ENCODE data around the gene LGALS8. TPM values are rescaled to one million over a fixed set of nuclear protein-coding genes. Genes with fewer than 3 reads are reported as not detected.

Gene LGALS8
- total RNA-seq, 1 experiment from 2014 or later, result 221 TPM

DNA sequence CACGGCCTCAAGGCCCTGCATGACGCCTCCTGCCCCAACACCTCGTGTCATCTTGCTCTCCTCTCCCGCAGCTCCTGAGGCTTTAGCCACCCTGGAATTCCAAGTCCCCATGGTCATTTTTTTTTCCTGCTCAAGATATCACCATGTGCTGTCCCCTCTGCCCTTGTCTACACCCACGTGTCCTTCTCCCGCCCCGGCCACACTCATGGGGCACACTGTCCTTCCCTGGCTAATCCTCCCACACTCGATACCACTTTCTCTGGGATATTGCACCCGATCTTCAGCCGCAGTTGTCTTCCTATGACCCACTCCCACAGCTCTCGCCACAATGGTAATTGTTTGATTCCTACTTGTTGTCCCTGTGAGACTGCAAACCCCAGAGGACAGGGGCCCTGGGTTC lies 29.7 kb upstream of the LGALS8 start:
- Histone ChIP-seq H3K4me3 (ENCODE audit: low read depth in 2 of 2, low read length in 2 of 2) (no peak overlapping the region), H3K27ac (ENCODE audit: low read length) (peak overlapping the region; percentile 67; the same call in 1 of the 2 replicates), H3K4me1 (ENCODE audit: control insufficient read depth, insufficient read depth, low read length) (peaks cover 22% of the 10 kb centered on the region), H3K36me3 (ENCODE audit: control insufficient read depth, insufficient read depth, low read length) (no peaks in the 10 kb centered on the region), H3K9me3 (ENCODE audit: control insufficient read depth, insufficient read depth, low read depth, low read length) (no peaks in the 10 kb centered on the region), H3K27me3 (ENCODE audit: control insufficient read depth, insufficient read depth, low read length) (no peaks in the 10 kb centered on the region)
- POLR2A ChIA-PET, result no interaction called here
- no peak for DNase-seq (ENCODE audit: low read depth, low spot score)
- ATAC-seq, result no peak
- intact Hi-C loops (cut with micrococcal nuclease; ENCODE audit: unreplicated experiment), result loop anchor here (10.0 kb wide), 1 partner anchor 389 kb away; no protein-coding TSS in a partner anchor
- BruUV-seq (replicated peaks), result no TSS peak
- TF ChIP-seq POLR2AphosphoS5 (IDR thresholded peaks at IDR 0.05; ENCODE audit: low read depth, low read length) (no peak), TCF7L2 (IDR thresholded peaks at IDR 0.05; ENCODE audit: low read depth, low read length) (no peak), SIN3A (IDR thresholded peaks at IDR 0.05; ENCODE audit: borderline replicate concordance, insufficient read depth, low read depth, low read length) (no peak)
- TF ChIP-seq, protein P1, sequence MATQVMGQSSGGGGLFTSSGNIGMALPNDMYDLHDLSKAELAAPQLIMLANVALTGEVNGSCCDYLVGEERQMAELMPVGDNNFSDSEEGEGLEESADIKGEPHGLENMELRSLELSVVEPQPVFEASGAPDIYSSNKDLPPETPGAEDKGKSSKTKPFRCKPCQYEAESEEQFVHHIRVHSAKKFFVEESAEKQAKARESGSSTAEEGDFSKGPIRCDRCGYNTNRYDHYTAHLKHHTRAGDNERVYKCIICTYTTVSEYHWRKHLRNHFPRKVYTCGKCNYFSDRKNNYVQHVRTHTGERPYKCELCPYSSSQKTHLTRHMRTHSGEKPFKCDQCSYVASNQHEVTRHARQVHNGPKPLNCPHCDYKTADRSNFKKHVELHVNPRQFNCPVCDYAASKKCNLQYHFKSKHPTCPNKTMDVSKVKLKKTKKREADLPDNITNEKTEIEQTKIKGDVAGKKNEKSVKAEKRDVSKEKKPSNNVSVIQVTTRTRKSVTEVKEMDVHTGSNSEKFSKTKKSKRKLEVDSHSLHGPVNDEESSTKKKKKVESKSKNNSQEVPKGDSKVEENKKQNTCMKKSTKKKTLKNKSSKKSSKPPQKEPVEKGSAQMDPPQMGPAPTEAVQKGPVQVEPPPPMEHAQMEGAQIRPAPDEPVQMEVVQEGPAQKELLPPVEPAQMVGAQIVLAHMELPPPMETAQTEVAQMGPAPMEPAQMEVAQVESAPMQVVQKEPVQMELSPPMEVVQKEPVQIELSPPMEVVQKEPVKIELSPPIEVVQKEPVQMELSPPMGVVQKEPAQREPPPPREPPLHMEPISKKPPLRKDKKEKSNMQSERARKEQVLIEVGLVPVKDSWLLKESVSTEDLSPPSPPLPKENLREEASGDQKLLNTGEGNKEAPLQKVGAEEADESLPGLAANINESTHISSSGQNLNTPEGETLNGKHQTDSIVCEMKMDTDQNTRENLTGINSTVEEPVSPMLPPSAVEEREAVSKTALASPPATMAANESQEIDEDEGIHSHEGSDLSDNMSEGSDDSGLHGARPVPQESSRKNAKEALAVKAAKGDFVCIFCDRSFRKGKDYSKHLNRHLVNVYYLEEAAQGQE (IDR thresholded peaks at IDR 0.05; ENCODE audit: insufficient read depth in 1 of 2, low read depth in 2 of 2, low read length in 1 of 2), result no peak
- TF ChIP-seq, protein P2, sequence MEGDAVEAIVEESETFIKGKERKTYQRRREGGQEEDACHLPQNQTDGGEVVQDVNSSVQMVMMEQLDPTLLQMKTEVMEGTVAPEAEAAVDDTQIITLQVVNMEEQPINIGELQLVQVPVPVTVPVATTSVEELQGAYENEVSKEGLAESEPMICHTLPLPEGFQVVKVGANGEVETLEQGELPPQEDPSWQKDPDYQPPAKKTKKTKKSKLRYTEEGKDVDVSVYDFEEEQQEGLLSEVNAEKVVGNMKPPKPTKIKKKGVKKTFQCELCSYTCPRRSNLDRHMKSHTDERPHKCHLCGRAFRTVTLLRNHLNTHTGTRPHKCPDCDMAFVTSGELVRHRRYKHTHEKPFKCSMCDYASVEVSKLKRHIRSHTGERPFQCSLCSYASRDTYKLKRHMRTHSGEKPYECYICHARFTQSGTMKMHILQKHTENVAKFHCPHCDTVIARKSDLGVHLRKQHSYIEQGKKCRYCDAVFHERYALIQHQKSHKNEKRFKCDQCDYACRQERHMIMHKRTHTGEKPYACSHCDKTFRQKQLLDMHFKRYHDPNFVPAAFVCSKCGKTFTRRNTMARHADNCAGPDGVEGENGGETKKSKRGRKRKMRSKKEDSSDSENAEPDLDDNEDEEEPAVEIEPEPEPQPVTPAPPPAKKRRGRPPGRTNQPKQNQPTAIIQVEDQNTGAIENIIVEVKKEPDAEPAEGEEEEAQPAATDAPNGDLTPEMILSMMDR (IDR thresholded peaks at IDR 0.05), result no peak
- CTCF ChIA-PET, result no interaction called here
- in situ Hi-C loops (cut with HindIII; ENCODE audit: low pct_unique_long_range_greater_than_20kb, low sequenced_read_pairs), result no loop called here

DNA sequence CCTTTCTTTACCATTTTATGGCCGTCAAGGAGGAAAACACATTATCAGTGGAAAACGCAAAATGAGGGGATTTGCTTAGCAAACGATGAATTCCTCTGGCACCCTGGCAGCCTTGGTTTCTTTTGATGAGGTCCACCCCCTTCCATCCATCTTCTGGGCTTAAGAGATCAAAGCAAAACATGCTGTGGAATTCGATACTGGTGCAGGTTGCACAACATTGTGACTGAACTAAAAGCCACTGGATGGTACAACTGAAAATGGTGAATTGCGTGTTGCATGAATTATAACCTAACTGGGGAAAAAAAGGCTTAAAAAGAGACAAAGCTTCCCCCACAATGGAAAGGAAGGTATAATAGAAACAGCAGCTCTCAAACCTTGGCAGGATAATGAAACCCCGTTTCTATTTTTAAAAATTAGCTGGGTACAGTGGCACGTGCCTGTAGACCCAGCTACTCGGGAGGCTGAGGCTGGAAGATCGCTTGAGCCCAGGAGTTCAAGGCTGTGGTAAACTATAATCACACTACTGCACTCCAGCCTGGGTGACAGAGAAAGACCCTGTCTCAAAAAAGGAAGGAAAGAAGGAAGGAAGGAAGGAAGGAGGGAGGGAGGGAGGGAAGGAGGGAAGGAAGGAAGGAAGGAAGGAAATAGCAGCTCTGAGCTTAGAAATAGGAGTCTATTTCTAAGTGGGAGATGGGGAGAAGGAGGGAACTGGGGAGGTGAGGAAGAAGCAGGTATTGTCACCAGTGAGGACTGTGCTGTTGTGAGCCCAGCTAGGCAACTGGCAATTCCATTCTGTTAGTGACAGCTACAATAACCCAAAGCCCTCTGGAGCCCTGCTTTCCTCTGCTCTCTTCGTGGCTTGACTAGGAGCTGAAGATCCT lies 29.0 kb upstream of the LGALS8 start:
- no TSS peak for BruUV-seq (replicated peaks)
- CTCF ChIA-PET, result interaction anchor here (0.7 kb wide), 1 partner anchor 34 kb away, joined by 5 read pairs; no protein-coding TSS in a partner anchor
- no peak for TF ChIP-seq SIN3A (IDR thresholded peaks at IDR 0.05; ENCODE audit: borderline replicate concordance, insufficient read depth, low read depth, low read length)
- 0 out of 2 replicates have a peak, but pooled peaks have one; percentile 39 for TF ChIP-seq TCF7L2 (IDR thresholded peaks at IDR 0.05; ENCODE audit: low read depth, low read length)
- Histone ChIP-seq H3K27ac (ENCODE audit: low read length) (peak overlapping the region; percentile 67), H3K4me1 (ENCODE audit: control insufficient read depth, insufficient read depth, low read length) (peaks cover 20% of the 10 kb centered on the region), H3K27me3 (ENCODE audit: control insufficient read depth, insufficient read depth, low read length) (no peaks in the 10 kb centered on the region), H3K36me3 (ENCODE audit: control insufficient read depth, insufficient read depth, low read length) (no peaks in the 10 kb centered on the region), H3K4me3 (ENCODE audit: low read depth in 2 of 2, low read length in 2 of 2) (no peak overlapping the region), H3K9me3 (ENCODE audit: control insufficient read depth, insufficient read depth, low read depth, low read length) (no peaks in the 10 kb centered on the region)
- in situ Hi-C loops (cut with HindIII; ENCODE audit: low pct_unique_long_range_greater_than_20kb, low sequenced_read_pairs), result no loop called here
- ATAC-seq, result no peak
- POLR2A ChIA-PET, result interaction anchor here (1.1 kb wide), 1 partner anchor 9 kb away, joined by 5 read pairs; no protein-coding TSS in a partner anchor
- intact Hi-C loops (cut with micrococcal nuclease; ENCODE audit: unreplicated experiment), result loop anchor here (10.0 kb wide), 1 partner anchor 390 kb away; no protein-coding TSS in a partner anchor
- no peak for DNase-seq (ENCODE audit: low read depth, low spot score)
